Endothelial cell of umbilical vein (primary cell): ENCODE data around the gene RBM33. TPM values are rescaled to one million over a fixed set of nuclear protein-coding genes. Genes with fewer than 3 reads are reported as not detected.

ENCODE experiments used
- BruUV-seq: library from RNA; stranded (reverse); fragments of 400-500 nt; replicated peaks from 2 replicates; lab custom pipeline; 2021; lab: Mats Ljungman, UMichigan
- CTCF ChIA-PET: fragments of 300-600, 350-600 bp; sonication (Branson Sonifier 250); formaldehyde crosslinking; loops from one replicate; lab custom pipeline; 2021; ENCODE audit warnings: antibody characterized with exemption, inconsistent platforms; lab: Charles Lee
- POLR2A ChIA-PET: fragments of 300-600, 350-600 bp; sonication (Branson Sonifier 250); formaldehyde crosslinking; loops from one replicate; lab custom pipeline; 2021; ENCODE audit warnings: antibody characterized with exemption, inconsistent platforms; lab: Charles Lee
- DNase-seq: peaks from one replicate; pipeline ENCODE4 v3.0.0-alpha.2; 2011; ENCODE audit warnings: low read depth, low spot score
- FAIRE-seq: peaks from 2 replicates; lab custom pipeline; 2011; peaks lifted over from hg19 to GRCh38; lab: Jason Lieb, UNC
- H2AFZ ChIP-seq: 2 replicates; pipeline ENCODE4 v1.6.0; 2012; ENCODE audit warnings: low read depth, low read length, control low read depth, inconsistent platforms
- H3K27ac ChIP-seq: 2 replicates; pipeline ENCODE4 v1.5.1; 2011; ENCODE audit warnings: low read depth, mild to moderate bottlenecking, control low read depth, low read length, moderate library complexity; ENCODE audit not compliant: insufficient read depth
- H3K27me3 ChIP-seq, 2 experiments: 2 replicates each; pipeline versions ENCODE4 v1.6.0 to v1.6.1; 2011; ENCODE audit warnings: low read length in 2 of 2, mixed read lengths in 1 of 2; ENCODE audit not compliant: control insufficient read depth in 2 of 2, insufficient read depth in 2 of 2
- H3K36me3 ChIP-seq, 2 experiments: 2 replicates in 1 of 2; 3 replicates in 1 of 2; pipeline ENCODE4 v1.5.1; 2011; ENCODE audit warnings: low read length in 2 of 2, mild to moderate bottlenecking in 1 of 2, moderate library complexity in 1 of 2; ENCODE audit not compliant: control insufficient read depth in 2 of 2, insufficient read depth in 2 of 2; ENCODE audit errors: extremely low read depth in 1 of 2
- H3K4me1 ChIP-seq: 3 replicates; pipeline ENCODE4 v1.5.1; 2011; ENCODE audit warnings: mild to moderate bottlenecking, low read length; ENCODE audit not compliant: control insufficient read depth, insufficient read depth; ENCODE audit errors: extremely low read depth
- H3K4me2 ChIP-seq: 2 replicates; pipeline ENCODE4 v1.6.1; 2011; ENCODE audit warnings: low read length, control low read depth, mixed read lengths; ENCODE audit not compliant: insufficient read depth
- H3K4me3 ChIP-seq, 3 experiments: fragments of 200-600 bp in 1 of 3; sonication (generic), shearing (Covaris generic) in 1 of 3; replicated peaks in 1 of 3; 2 replicates each; pipeline ENCODE4 v1.5.1; 2011 to 2016; ENCODE audit warnings: control low read depth in 3 of 3, low read length in 3 of 3, mild to moderate bottlenecking in 2 of 3, inconsistent platforms in 1 of 3, low read depth in 1 of 3, moderate library complexity in 1 of 3; ENCODE audit not compliant: insufficient read depth in 1 of 3
- H3K79me2 ChIP-seq: 2 replicates; pipeline ENCODE4 v1.6.0; 2012; ENCODE audit warnings: low read length, inconsistent platforms; ENCODE audit not compliant: control insufficient read depth, insufficient read depth
- H3K9ac ChIP-seq: replicated peaks from 2 replicates; pipeline ENCODE3; 2011; ENCODE audit warnings: low read length, control low read depth; ENCODE audit not compliant: insufficient read depth; ENCODE audit errors: extremely low read depth
- H3K9me1 ChIP-seq: replicated peaks from 3 replicates; pipeline ENCODE4 v1.6.0; 2011; ENCODE audit warnings: mild to moderate bottlenecking, low read length; ENCODE audit not compliant: control insufficient read depth, insufficient read depth; ENCODE audit errors: extremely low read depth
- H3K9me3 ChIP-seq: replicated peaks from 2 replicates; pipeline ENCODE4 v1.5.1; 2012; ENCODE audit warnings: low read length, inconsistent platforms; ENCODE audit not compliant: control insufficient read depth, insufficient read depth
- H4K20me1 ChIP-seq: replicated peaks from 2 replicates; pipeline ENCODE3; 2011; ENCODE audit warnings: mild to moderate bottlenecking, low read length; ENCODE audit not compliant: control insufficient read depth, insufficient read depth; ENCODE audit errors: extremely low read depth
- CTCF ChIP-seq, 2 donors: IDR thresholded peaks; 1 replicate in 1 of 2; 2 replicates in 1 of 2; pipeline ENCODE4 v1.5.1; 2011; ENCODE audit warnings: low read length in 2 of 2, mild to moderate bottlenecking in 2 of 2, moderate library complexity in 2 of 2, control low read depth in 1 of 2, inconsistent platforms in 1 of 2, low read depth in 1 of 2; ENCODE audit not compliant: insufficient read depth in 1 of 2; ENCODE audit errors: extremely low read depth in 1 of 2
- FOS ChIP-seq: IDR thresholded peaks from 2 replicates; pipeline ENCODE4 v1.6.1; 2011; ENCODE audit warnings: mild to moderate bottlenecking, low read length, moderate library complexity, borderline replicate concordance; ENCODE audit not compliant: insufficient read depth
- GATA2 ChIP-seq: IDR thresholded peaks from 2 replicates; pipeline ENCODE4 v1.7.0; 2011; ENCODE audit warnings: low read depth, mild to moderate bottlenecking, moderate library complexity, mixed read lengths, low read length; ENCODE audit not compliant: insufficient read length, insufficient read depth
- JUN ChIP-seq: IDR thresholded peaks from 2 replicates; pipeline ENCODE4 v1.6.1; 2011; ENCODE audit warnings: borderline replicate concordance, low read depth; ENCODE audit not compliant: insufficient read length, insufficient read depth
- MAX ChIP-seq: IDR thresholded peaks from 2 replicates; pipeline ENCODE4 v1.6.1; 2011; ENCODE audit not compliant: insufficient read depth, insufficient read length
- MYC ChIP-seq: IDR thresholded peaks from one replicate; pipeline ENCODE4 v1.6.1; 2011; ENCODE audit warnings: mild to moderate bottlenecking, low read depth, low read length
- POLR2A ChIP-seq: IDR thresholded peaks from 2 replicates; pipeline ENCODE4 v1.6.1; 2012; ENCODE audit warnings: low read depth, mild to moderate bottlenecking, control low read depth, low read length
- dilution Hi-C: fragments of 300-500 bp; cut with MboI; formaldehyde crosslinking; loops from one replicate; pipeline ENCODE4 v1.15.0; 2019; ENCODE audit warnings: low sequenced_read_pairs; ENCODE audit not compliant: extremely low pct_ligation_motif_present
- intact Hi-C: fragments of 100-400 bp; cut with micrococcal nuclease; formaldehyde crosslinking; loops from one replicate; pipeline ENCODE4 v1.10.0; 2022
- polyA plus RNA-seq, 4 experiments: library from polyadenylated mRNA; depleted of rRNA in 3 of 4; stranded (reverse) in 3 of 4; unstranded in 1 of 4; fragments of >200 nt; gene quantifications; 2 replicates each; pipeline versions ENCODE4 v1.2.1 to v1.2.3, GENCODE V29; 2011 to 2012; ENCODE audit warnings: missing spikeins in 1 of 4
- total RNA-seq: library from RNA; stranded (reverse); gene quantifications from 2 replicates; pipeline ENCODE4 v1.2.3, GENCODE V29; 2021

The RBM33 gene
- total and polyA plus RNA-seq, 2 donors (not counting 3 experiments of a cell fraction or from before 2014, with no cell fraction given), result 16.2 to 68.2 TPM

GRCh38 chr7:155665079-155665956, 20.9 kb downstream of the RBM33 start:
- Histone ChIP-seq H3K9me1 (no peaks in the 10 kb centered on the region), H3K79me2 (peaks cover 87% of the 10 kb centered on the region), H3K9me3 (no peaks in the 10 kb centered on the region), H3K9ac (no peak overlapping the region), H4K20me1 (peaks cover 9% of the 10 kb centered on the region), H3K36me3 (peaks cover 0 to 2% of the 10 kb centered on the region in 2 experiments), H3K4me2 (no peak overlapping the region), H2AFZ (no peak overlapping the region), H3K27me3 (no peaks in the 10 kb centered on the region), H3K27ac (no peak overlapping the region), H3K4me3 (no peak overlapping the region), H3K4me1 (peaks cover 18% of the 10 kb centered on the region)
- ChIA-PET POLR2A (no interaction called here), CTCF (interaction anchor here (0.7 to 1.7 kb wide), 6 partner anchors 9 to 738 kb away, joined by 3 to 15 read pairs (median 3); no protein-coding TSS in a partner anchor)
- dilution Hi-C loops (no loop called here), intact Hi-C loops (no loop called here)
- no peak for FAIRE-seq
- BruUV-seq, result no TSS peak
- TF ChIP-seq GATA2 (no peak), POLR2A (no peak), CTCF (IDR thresholded peaks at IDR 0.05; ENCODE audit: extremely low read depth in 1 of 2, insufficient read depth in 1 of 2, low read depth in 1 of 2, low read length in 2 of 2) (no peak), FOS (no peak), JUN (no peak), MAX (no peak), MYC (no peak)
- no peak for DNase-seq
